KOPT-K1 (cell line): ENCODE results near the gene TCF7L1.
A peak's percentile ranks its signal among the peaks of the same experiment; 100 is the strongest.

Experiments used
- H3K27ac ChIP-seq: fragments of 200-600 bp; sonication (generic); 2 replicates; pipeline ENCODE4 v1.5.1; 2016; ENCODE audit warnings: antibody characterized with exemption, mild to moderate bottlenecking, low read depth, low read length; ENCODE audit not compliant: poor library complexity, severe bottlenecking
- H3K36me3 ChIP-seq: fragments of 200-600 bp; sonication (generic); 2 replicates; pipeline ENCODE4 v1.5.1; 2017; ENCODE audit warnings: antibody characterized with exemption, mild to moderate bottlenecking, low read length, moderate library complexity; ENCODE audit not compliant: insufficient read depth
- H3K9me3 ChIP-seq: fragments of 200-600 bp; sonication (generic); 2 replicates; pipeline ENCODE4 v1.5.1; 2017; ENCODE audit warnings: antibody characterized with exemption, low read length, mild to moderate bottlenecking; ENCODE audit not compliant: insufficient read depth, poor library complexity, severe bottlenecking

The TCF7L1 gene

DNA sequence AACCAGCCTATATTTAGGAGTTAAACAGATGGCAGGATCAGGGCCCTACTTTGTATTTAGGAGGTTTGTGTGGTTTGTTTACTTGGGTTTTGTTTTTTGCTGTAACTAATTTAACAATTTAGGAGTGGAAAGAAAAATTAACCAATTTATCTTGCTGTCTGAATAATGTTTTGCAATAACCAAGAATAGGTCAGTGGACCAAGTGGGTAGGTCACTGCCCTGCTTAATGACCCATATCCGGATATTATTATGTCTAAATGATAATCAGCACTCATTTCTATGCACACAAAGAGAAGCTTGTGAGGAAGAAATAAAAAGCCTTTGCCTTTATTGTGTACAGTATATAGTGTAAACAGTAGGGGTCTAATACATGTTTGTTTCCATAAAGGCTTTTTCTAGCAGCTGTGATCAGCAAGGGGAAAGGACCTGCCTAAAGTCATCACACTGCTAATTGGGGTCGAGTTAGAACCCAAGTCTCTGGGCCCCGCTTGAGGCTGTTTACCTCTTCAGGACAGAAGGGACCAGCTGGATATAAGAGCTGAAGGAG is 118.0 kb downstream of the TCF7L1 start:
- H3K27ac ChIP-seq, result no peak overlapping the region
- no peaks in the 10 kb centered on the region for H3K36me3 ChIP-seq
- no peaks in the 10 kb centered on the region for H3K9me3 ChIP-seq

GRCh38 chr2:85253890-85254289 is 120.7 kb downstream of the TCF7L1 start:
- H3K27ac ChIP-seq, result no peak overlapping the region
- no peaks in the 10 kb centered on the region for H3K9me3 ChIP-seq
- no peaks in the 10 kb centered on the region for H3K36me3 ChIP-seq

GRCh38 chr2:85254540-85255300 is 121.5 kb downstream of the TCF7L1 start:
- H3K36me3 ChIP-seq, result no peaks in the 10 kb centered on the region
- H3K27ac ChIP-seq, result peak overlapping the region; percentile 9
- H3K9me3 ChIP-seq, result no peaks in the 10 kb centered on the region

DNA sequence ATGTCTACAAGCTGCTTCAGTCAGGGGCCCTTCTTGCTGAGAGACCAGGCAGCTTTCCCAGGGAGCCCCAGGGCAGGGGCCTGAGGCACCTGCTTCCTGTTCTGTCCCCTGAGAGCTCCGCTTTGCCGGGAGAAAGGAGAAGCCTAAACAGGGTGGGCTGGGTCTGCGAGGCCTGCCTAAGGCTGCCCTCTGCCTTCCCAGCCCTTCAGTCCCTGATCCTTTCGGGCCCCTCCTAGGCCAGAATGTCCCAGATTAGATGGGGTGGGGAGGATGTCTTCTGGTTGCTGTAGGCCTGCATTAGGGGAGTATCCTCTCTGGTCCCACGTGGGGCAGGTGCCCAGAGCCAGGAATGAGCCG is 122.2 kb downstream of the TCF7L1 start:
- Histone ChIP-seq H3K9me3 (no peaks in the 10 kb centered on the region), H3K36me3 (no peaks in the 10 kb centered on the region), H3K27ac (no peak overlapping the region)

- Histone ChIP-seq H3K9me3 (no peaks in the 10 kb centered on the region), H3K27ac (no peak overlapping the region), H3K36me3 (no peaks in the 10 kb centered on the region)
These were observed 122.8 kb downstream of the TCF7L1 start for GRCh38 chr2:85255813-85256594.

GRCh38 chr2:85257359-85257969 is 124.3 kb downstream of the TCF7L1 start:
- H3K9me3 ChIP-seq, result no peaks in the 10 kb centered on the region
- H3K36me3 ChIP-seq, result no peaks in the 10 kb centered on the region
- H3K27ac ChIP-seq, result no peak overlapping the region

DNA sequence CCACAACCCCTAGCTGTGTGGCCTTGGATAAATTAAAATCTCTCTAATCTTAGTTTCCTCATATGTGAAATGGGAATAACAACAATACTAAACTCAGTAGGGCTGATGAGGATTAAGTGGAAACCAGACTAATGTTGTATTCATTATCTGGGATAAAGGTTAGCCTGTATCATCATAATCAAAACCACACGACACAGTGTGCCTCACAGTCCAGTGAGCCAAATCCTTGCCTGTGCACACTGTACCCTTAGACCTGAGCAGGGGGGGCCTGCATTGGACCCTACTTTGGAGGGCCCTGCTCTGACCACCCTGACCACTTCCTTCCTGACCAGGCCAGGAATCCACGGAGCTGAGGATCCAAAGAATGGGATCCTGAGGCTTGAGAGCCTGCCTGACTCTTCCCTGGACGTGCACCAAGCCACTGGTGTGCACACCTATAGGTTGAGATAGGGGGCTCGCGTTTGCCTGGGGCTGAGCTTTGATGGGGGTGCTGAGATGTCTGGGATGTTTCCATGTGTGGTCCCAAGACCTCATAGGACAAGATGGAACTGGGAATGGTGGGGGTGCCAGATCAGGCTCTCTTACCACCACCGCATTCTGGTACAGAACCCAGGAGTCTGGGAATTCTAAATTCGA is 124.9 kb downstream of the TCF7L1 start:
- no peaks in the 10 kb centered on the region for H3K36me3 ChIP-seq
- H3K9me3 ChIP-seq, result no peaks in the 10 kb centered on the region
- H3K27ac ChIP-seq, result no peak overlapping the region

GRCh38 chr2:85259101-85259590 is 126.0 kb downstream of the TCF7L1 start:
- Histone ChIP-seq H3K36me3 (no peaks in the 10 kb centered on the region), H3K9me3 (no peaks in the 10 kb centered on the region), H3K27ac (no peak overlapping the region)

DNA sequence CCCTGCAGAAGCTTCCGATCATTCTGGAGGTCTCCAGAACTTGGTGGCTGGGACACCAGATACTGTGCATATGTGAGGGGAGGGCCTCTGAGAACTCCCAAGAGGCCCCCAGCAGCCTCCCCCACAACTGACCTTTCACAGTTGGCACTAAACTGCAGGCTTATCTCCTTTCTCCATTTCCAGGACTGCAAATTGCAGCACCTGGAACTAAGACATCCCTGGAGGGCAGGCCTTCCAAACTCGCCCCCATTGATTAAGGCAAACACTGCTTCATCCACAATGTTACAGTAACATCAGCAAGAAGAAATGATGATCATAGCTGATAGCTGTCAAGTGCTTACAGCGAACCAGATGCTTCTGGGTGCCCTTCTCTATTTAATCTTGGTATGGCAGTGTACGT is 126.7 kb downstream of the TCF7L1 start:
- Histone ChIP-seq H3K9me3 (no peaks in the 10 kb centered on the region), H3K27ac (no peak overlapping the region), H3K36me3 (no peaks in the 10 kb centered on the region)

DNA sequence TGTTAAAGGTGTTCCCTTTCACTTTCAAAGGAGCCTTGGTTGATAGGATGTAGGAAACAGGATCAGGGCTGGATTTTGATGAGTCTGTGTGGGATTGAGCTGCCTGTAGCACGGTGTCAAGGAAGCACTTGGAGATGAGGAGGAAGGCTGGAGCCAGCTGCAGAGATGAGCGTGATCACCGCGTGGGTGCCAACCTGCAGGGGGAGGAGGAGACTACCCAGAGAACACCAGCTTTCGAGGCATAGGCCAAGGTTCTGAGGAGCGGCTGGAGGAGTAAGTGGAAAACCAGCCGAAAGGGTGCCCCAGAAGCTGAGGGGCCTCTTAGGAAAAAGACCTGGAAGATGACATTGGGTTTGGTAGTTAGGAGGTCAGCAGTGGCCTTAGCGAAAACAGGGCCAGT is 130.4 kb downstream of the TCF7L1 start:
- Histone ChIP-seq H3K9me3 (no peaks in the 10 kb centered on the region), H3K36me3 (no peaks in the 10 kb centered on the region), H3K27ac (no peak overlapping the region)

- Histone ChIP-seq H3K36me3 (no peaks in the 10 kb centered on the region), H3K27ac (no peak overlapping the region)
These were observed 131.3 kb downstream of the TCF7L1 start for GRCh38 chr2:85264471-85264870.

GRCh38 chr2:85265304-85265703 is 132.1 kb downstream of the TCF7L1 start:
- Histone ChIP-seq H3K27ac (no peak overlapping the region), H3K9me3 (no peaks in the 10 kb centered on the region), H3K36me3 (no peaks in the 10 kb centered on the region)

More at GRCh38 chr2:85264471-85264870, 131.3 kb downstream of the TCF7L1 start:
- no peaks in the 10 kb centered on the region for H3K9me3 ChIP-seq

- Histone ChIP-seq H3K9me3 (no peaks in the 10 kb centered on the region), H3K36me3 (no peaks in the 10 kb centered on the region), H3K27ac (no peak overlapping the region)
These were observed 133.2 kb downstream of the TCF7L1 start for GRCh38 chr2:85266146-85267041.

DNA sequence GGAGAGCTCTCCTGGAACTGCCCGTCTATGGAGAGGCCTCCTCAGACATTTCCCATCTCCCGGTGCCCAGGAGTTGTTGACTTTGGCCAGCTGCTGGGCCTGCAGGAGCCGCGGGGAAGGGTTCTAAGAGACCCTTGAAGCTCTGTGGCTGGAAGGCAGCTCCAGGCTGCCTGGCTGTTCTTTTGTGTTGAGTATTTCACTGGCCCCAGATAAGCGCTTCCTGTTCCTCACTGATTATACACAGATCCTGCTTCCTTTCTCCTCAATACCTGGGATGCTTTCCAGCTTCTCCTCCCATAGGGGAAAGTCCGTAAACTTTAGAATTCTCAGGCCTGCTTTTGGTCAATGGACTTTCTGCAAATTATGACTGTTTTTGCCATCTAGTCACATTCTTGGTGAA is 136.8 kb downstream of the TCF7L1 start:
- Histone ChIP-seq H3K36me3 (no peaks in the 10 kb centered on the region), H3K9me3 (no peaks in the 10 kb centered on the region), H3K27ac (no peak overlapping the region)
